SU-DHL-6 (cell line): Measurements from ENCODE around the gene TAS2R42.

ENCODE experiments used
- H2AFZ ChIP-seq: fragments of 200-600 bp; sonication (generic); 2 replicates; pipeline ENCODE4 v1.6.1; 2014; ENCODE audit warnings: low read depth, mild to moderate bottlenecking, moderate library complexity, mixed read lengths, antibody characterized with exemption, low read length; ENCODE audit not compliant: severe bottlenecking
- H3F3A ChIP-seq: fragments of 200-600 bp; shearing (Covaris generic); 2 replicates; pipeline ENCODE4 v1.6.0; 2016; ENCODE audit warnings: antibody characterized with exemption, mild to moderate bottlenecking; ENCODE audit not compliant: insufficient read depth
- H3K27ac ChIP-seq: fragments of 200-600 bp; sonication (generic); 2 replicates; pipeline ENCODE4 v1.5.1; 2016; ENCODE audit warnings: low read depth, mild to moderate bottlenecking, low read length, moderate library complexity, mixed read lengths
- H3K27me3 ChIP-seq: fragments of 200-600 bp; sonication (generic), shearing (Covaris generic); 2 replicates; pipeline ENCODE4 v1.6.0; 2014; ENCODE audit warnings: mild to moderate bottlenecking, low read length
- H3K36me3 ChIP-seq: fragments of 200-600 bp; sonication (generic); 2 replicates; pipeline ENCODE4 v1.6.1; 2014; ENCODE audit warnings: mild to moderate bottlenecking, low read length, mixed read lengths
- H3K4me2 ChIP-seq: fragments of 300-600, 200-600 bp; shearing (Covaris generic), sonication (generic); 2 replicates; pipeline ENCODE4 v1.6.0; 2014; ENCODE audit warnings: low read length, low read depth, mild to moderate bottlenecking; ENCODE audit not compliant: poor library complexity, severe bottlenecking
- H3K4me3 ChIP-seq: fragments of 200-600 bp; sonication (generic); 2 replicates; pipeline ENCODE4 v1.5.1; 2014; ENCODE audit warnings: antibody characterized with exemption, low read length, mild to moderate bottlenecking, mixed read lengths; ENCODE audit not compliant: insufficient read depth, poor library complexity, severe bottlenecking
- H3K79me2 ChIP-seq: fragments of 200-600 bp; sonication (generic); 2 replicates; pipeline ENCODE4 v1.6.1; 2014; ENCODE audit warnings: mild to moderate bottlenecking, low read length, moderate library complexity; ENCODE audit not compliant: insufficient read depth
- H3K9ac ChIP-seq: fragments of 200-600 bp; sonication (generic); 2 replicates; pipeline ENCODE4 v1.7.0; 2014; ENCODE audit warnings: mild to moderate bottlenecking, low read length
- H3K9me2 ChIP-seq: fragments of 200-600 bp; sonication (generic); replicated peaks from 2 replicates; pipeline ENCODE4 v1.6.1; 2014; ENCODE audit warnings: low read length; ENCODE audit not compliant: insufficient read depth
- H3K9me3 ChIP-seq: fragments of 200-600 bp; sonication (generic); 2 replicates; pipeline ENCODE4 v1.6.1; 2014; ENCODE audit warnings: low read length, mixed read lengths; ENCODE audit not compliant: insufficient read depth
- H4K20me1 ChIP-seq: fragments of 200-600 bp; sonication (generic); 2 replicates; pipeline ENCODE4 v1.6.1; 2014; ENCODE audit warnings: low read depth, mild to moderate bottlenecking, antibody characterized with exemption, low read length, moderate library complexity, mixed read lengths
- CTCF ChIP-seq: fragments of 200-600 bp; sonication (generic); IDR thresholded peaks from one replicate; pipeline ENCODE4 v1.5.1; 2017; ENCODE audit warnings: antibody characterized with exemption, mild to moderate bottlenecking, low read length, moderate library complexity; ENCODE audit not compliant: insufficient read depth, poor library complexity, severe bottlenecking
- EZH2phosphoT487 ChIP-seq: fragments of 200-600 bp; sonication (generic), shearing (Covaris generic); conservative IDR thresholded peaks from 2 replicates; pipeline ENCODE4 v1.6.1; 2018; ENCODE audit warnings: mild to moderate bottlenecking, antibody characterized with exemption, low read length, moderate library complexity, mixed read lengths

TAS2R42 gene

GRCh38 chr12:11147420-11147819 is 39.3 kb downstream of the TAS2R42 start:
- TF ChIP-seq EZH2phosphoT487 (no peak), CTCF (no peak)
- Histone ChIP-seq H3K27ac (no peak overlapping the region), H3K9ac (no peak overlapping the region)

GRCh38 chr12:11144297-11144696 is 42.4 kb downstream of the TAS2R42 start:
- Histone ChIP-seq H3K79me2 (peaks cover 24% of the 10 kb centered on the region; the same call in 1 of the 2 replicates), H3K9me3 (no peaks in the 10 kb centered on the region), H3F3A (no peaks in the 10 kb centered on the region), H3K27me3 (no peaks in the 10 kb centered on the region), H3K9ac (no peak overlapping the region), H2AFZ (no peak overlapping the region), H3K9me2 (no peaks in the 10 kb centered on the region), H3K36me3 (no peaks in the 10 kb centered on the region), H3K4me3 (no peak overlapping the region), H3K4me2 (no peak overlapping the region), H4K20me1 (no peaks in the 10 kb centered on the region), H3K27ac (no peak overlapping the region)
- TF ChIP-seq EZH2phosphoT487 = no peak
- no peak for TF ChIP-seq CTCF

More at GRCh38 chr12:11147420-11147819, 39.3 kb downstream of the TAS2R42 start:
- H3K79me2 ChIP-seq = peaks cover 19% of the 10 kb centered on the region
- H2AFZ ChIP-seq = no peak overlapping the region
- no peak overlapping the region for H3K4me2 ChIP-seq
- no peaks in the 10 kb centered on the region for H3K36me3 ChIP-seq
- H3K27me3 ChIP-seq = no peaks in the 10 kb centered on the region
- H3F3A ChIP-seq = no peaks in the 10 kb centered on the region
- H3K4me3 ChIP-seq = no peak overlapping the region
- H4K20me1 ChIP-seq = no peaks in the 10 kb centered on the region
- no peaks in the 10 kb centered on the region for H3K9me3 ChIP-seq
- H3K9me2 ChIP-seq = no peaks in the 10 kb centered on the region

GRCh38 chr12:11143352-11143751 is 43.4 kb downstream of the TAS2R42 start:
- Histone ChIP-seq H3K27ac (no peak overlapping the region), H3K27me3 (no peaks in the 10 kb centered on the region), H3K4me2 (no peak overlapping the region), H4K20me1 (no peaks in the 10 kb centered on the region), H3K79me2 (peaks cover 24% of the 10 kb centered on the region; the same call in 1 of the 2 replicates), H3K36me3 (no peaks in the 10 kb centered on the region), H3F3A (no peaks in the 10 kb centered on the region), H2AFZ (no peak overlapping the region), H3K9me2 (no peaks in the 10 kb centered on the region), H3K4me3 (no peak overlapping the region), H3K9ac (no peak overlapping the region), H3K9me3 (no peaks in the 10 kb centered on the region)
- TF ChIP-seq CTCF = no peak
- TF ChIP-seq EZH2phosphoT487 = no peak

GRCh38 chr12:11136075-11136474 is 50.7 kb downstream of the TAS2R42 start:
- no peaks in the 10 kb centered on the region for H4K20me1 ChIP-seq
- no peaks in the 10 kb centered on the region for H3K9me2 ChIP-seq
- no peaks in the 10 kb centered on the region for H3K9me3 ChIP-seq
- H3K27ac ChIP-seq = no peak overlapping the region
- no peaks in the 10 kb centered on the region for H3F3A ChIP-seq
- no peak overlapping the region for H3K4me2 ChIP-seq
- no peaks in the 10 kb centered on the region for H3K36me3 ChIP-seq
- H2AFZ ChIP-seq = no peak overlapping the region
- peaks cover 6% of the 10 kb centered on the region; the same call in 1 of the 2 replicates for H3K79me2 ChIP-seq
- no peaks in the 10 kb centered on the region for H3K27me3 ChIP-seq
- no peak for TF ChIP-seq CTCF
- TF ChIP-seq EZH2phosphoT487 = no peak
- H3K4me3 ChIP-seq = no peak overlapping the region
- no peak overlapping the region for H3K9ac ChIP-seq
